Measurements from ENCODE around the gene ESRRB. TPM values are rescaled to one million over a fixed set of nuclear protein-coding genes. Genes with fewer than 3 reads are reported as not detected.

Gene ESRRB
- polyA plus RNA-seq, 5 donors = 0.29 to 0.72 (median 0.57) TPM

DNA sequence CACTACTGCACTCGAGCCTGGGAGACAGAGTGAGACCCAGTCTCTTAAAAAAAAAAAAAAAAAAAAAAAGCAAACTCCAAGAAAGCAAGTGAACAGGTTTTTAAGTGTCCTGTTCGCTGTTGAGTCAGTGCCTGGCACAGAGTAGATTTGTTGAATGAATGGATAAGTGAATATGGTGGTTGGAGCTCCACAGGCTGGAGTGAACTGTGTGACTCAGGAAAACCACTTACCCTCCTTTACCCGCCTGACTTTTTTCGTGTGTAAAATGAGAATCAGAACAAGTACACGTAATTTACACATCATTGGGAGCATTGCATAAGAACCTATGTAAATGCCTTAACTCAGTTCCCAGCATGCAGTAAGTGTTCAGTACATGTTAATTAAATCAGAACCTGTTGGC, 24.0 kb upstream of the ESRRB start:
- no peak for DNase-seq

GRCh38 chr14:76352639-76353281, 23.2 kb upstream of the ESRRB start:
- DNase-seq = peak; percentile 60 to 63

GRCh38 chr14:76354310-76354709, 21.6 kb upstream of the ESRRB start:
- no peak for DNase-seq

GRCh38 chr14:76355771-76356170, 20.2 kb upstream of the ESRRB start:
- DNase-seq = no peak

- DNase-seq = no peak
Observed at GRCh38 chr14:76371066-76371465, 4.9 kb upstream of the ESRRB start.

- no peak for DNase-seq
Observed at GRCh38 chr14:76373456-76373855, 2.5 kb upstream of the ESRRB start.

GRCh38 chr14:76375484-76375883, 453 bp upstream of the ESRRB start:
- DNase-seq = no peak

GRCh38 chr14:76376409-76376877, 506 bp downstream of the ESRRB start:
- DNase-seq = no peak

- DNase-seq = no peak
Observed at GRCh38 chr14:76376878-76377734, 1.2 kb downstream of the ESRRB start.

GRCh38 chr14:76377735-76378074, 1.8 kb downstream of the ESRRB start:
- no peak for DNase-seq

DNA sequence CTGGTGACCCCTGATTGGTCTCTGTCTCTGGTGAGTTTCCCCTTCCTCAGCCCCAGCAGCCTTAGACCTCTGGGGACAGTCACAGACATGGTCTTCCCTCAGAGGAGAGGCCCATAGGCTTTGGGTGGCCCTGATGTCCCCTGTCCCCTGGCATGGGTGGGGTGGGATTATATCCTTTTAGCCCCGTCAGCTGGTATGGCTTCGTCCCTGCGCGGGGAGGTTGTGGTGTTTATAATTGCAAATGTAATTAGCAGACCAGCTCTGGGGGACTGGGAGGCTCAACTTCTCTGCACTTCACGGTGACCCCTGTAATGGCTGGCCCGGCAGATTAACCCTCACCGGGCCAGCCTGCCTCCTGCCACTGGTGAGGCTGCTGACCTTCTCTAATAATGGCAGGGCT, 5.1 kb downstream of the ESRRB start:
- no peak for DNase-seq

- DNase-seq = no peak
Observed at GRCh38 chr14:76381817-76382494, 6.0 kb downstream of the ESRRB start.

- no peak for DNase-seq
Observed at GRCh38 chr14:76382495-76382832, 6.5 kb downstream of the ESRRB start.

DNA sequence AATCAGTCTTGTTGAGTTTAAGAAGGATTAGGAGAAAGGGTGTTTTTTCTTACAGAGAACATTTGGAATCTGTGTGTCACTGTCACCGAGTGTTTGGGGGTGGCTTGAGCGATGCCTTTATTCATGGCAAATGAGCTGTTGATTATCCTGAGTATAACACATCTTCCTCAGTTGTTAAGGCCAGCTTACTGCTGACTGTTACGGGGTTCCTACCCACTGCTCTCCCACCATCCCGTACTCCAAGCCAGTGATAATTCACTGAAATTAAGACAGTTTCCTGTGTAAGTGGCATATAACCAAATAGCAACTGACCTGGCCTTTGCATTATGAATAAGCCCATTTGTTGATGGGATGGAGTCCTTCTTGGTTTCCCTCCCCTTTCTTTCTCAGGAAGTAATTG, 9.5 kb downstream of the ESRRB start:
- DNase-seq = no peak

- DNase-seq = peak; percentile 50 to 62
Observed at GRCh38 chr14:76386944-76387782, 11.2 kb downstream of the ESRRB start.

- no peak for DNase-seq
Observed at GRCh38 chr14:76389841-76390240, 13.9 kb downstream of the ESRRB start.

- DNase-seq = no peak
Observed at GRCh38 chr14:76390621-76391020, 14.7 kb downstream of the ESRRB start.

GRCh38 chr14:76391981-76392690, 16.2 kb downstream of the ESRRB start:
- DNase-seq = no peak

GRCh38 chr14:76394569-76394968, 18.6 kb downstream of the ESRRB start:
- DNase-seq = no peak

GRCh38 chr14:76395161-76395560, 19.2 kb downstream of the ESRRB start:
- DNase-seq = no peak

DNA sequence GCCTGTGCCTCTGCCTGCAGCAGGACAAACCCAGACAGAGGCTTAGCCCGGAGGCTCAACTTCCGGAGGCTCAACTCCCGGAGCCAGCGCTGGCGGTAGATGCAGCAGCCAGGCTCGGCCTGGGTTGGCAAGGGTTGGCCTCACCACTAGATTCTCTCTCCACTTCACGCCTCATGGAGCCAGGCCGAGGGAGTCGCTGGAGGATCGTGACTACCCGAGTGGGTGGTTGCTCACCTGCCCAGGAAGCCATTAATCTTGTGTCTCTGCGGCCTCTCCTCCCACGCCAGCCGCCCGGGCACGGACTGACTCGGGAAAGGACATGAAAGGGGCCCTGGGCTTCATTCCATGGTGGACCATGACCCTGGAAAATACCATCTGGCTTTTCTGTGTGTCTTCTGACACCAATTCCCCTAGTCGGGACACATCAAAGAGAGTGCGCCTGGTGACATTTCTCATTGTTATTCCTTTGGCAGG, 20.8 kb downstream of the ESRRB start:
- DNase-seq = no peak

Measured in right lung (tissue), 5 donors.